HG02852 (cell line): Measurements from ENCODE around the gene KRTAP10-1.

ENCODE experiments used
- ATAC-seq: cut with Tn5 transposase; IDR thresholded peaks from one replicate; pipeline ENCODE4 v1.9.1; 2021; ENCODE audit warnings: mild to moderate bottlenecking, moderate library complexity; ENCODE audit not compliant: unreplicated experiment

KRTAP10-1 gene

GRCh38 chr21:44530221-44530902, 9.6 kb downstream of the KRTAP10-1 start:
- ATAC-seq, result no peak

- ATAC-seq, result no peak
Observed at GRCh38 chr21:44529503-44530125, 10.4 kb downstream of the KRTAP10-1 start.

- no peak for ATAC-seq
Observed at GRCh38 chr21:44529011-44529421, 11.0 kb downstream of the KRTAP10-1 start.

GRCh38 chr21:44528634-44528995, 11.4 kb downstream of the KRTAP10-1 start:
- no peak for ATAC-seq

GRCh38 chr21:44527983-44528633, 11.9 kb downstream of the KRTAP10-1 start:
- ATAC-seq, result no peak

GRCh38 chr21:44527156-44527982, 12.6 kb downstream of the KRTAP10-1 start:
- ATAC-seq, result no peak

GRCh38 chr21:44526096-44526997, 13.6 kb downstream of the KRTAP10-1 start:
- ATAC-seq, result no peak

GRCh38 chr21:44525391-44526095, 14.5 kb downstream of the KRTAP10-1 start:
- no peak for ATAC-seq

- ATAC-seq, result no peak
Observed at GRCh38 chr21:44524414-44525371, 15.3 kb downstream of the KRTAP10-1 start.

GRCh38 chr21:44523567-44524413, 16.2 kb downstream of the KRTAP10-1 start:
- no peak for ATAC-seq

- no peak for ATAC-seq
Observed at GRCh38 chr21:44522753-44523204, 17.2 kb downstream of the KRTAP10-1 start.

GRCh38 chr21:44521928-44522752, 17.9 kb downstream of the KRTAP10-1 start:
- no peak for ATAC-seq

GRCh38 chr21:44521301-44521927, 18.6 kb downstream of the KRTAP10-1 start:
- no peak for ATAC-seq

- ATAC-seq, result no peak
Observed at GRCh38 chr21:44520326-44521300, 19.4 kb downstream of the KRTAP10-1 start.
